ENCODE data around the gene PDE6G.

Gene PDE6G

GRCh38 chr17:81702934-81703746 lies 46.8 kb upstream of the PDE6G start, which contains the start of gene MRPL12:
MRPL12 (plus strand) TSS chr17:81703367; CDS start chr17:81703502, 135 bp downstream.
- no peaks in the 10 kb centered on the region for H3K27me3 ChIP-seq (ENCODE audit: low read depth, low read length)
- H3K36me3 ChIP-seq (replicated peaks; ENCODE audit: low read depth, low read length): peaks cover 49% of the 10 kb centered on the region
- peak within 1 kb of the TSS; percentile 68 for H3K27ac ChIP-seq (ENCODE audit: low read length)
- peaks cover 6% of the 10 kb centered on the region for H4K20me1 ChIP-seq (ENCODE audit: insufficient read depth, low read length)
- 0 out of 2 replicates have a peak within 1 kb of the TSS, but pooled peaks have one; percentile 16 for H2AFZ ChIP-seq (ENCODE audit: low read depth, low read length)
- no peak for TF ChIP-seq EZH2phosphoT487 (IDR thresholded peaks at IDR 0.05; ENCODE audit: low read depth)
- no peak for TF ChIP-seq CTCF (IDR thresholded peaks at IDR 0.05; ENCODE audit: low read depth, low read length)
- H3K4me2 ChIP-seq (ENCODE audit: low read length): peak within 1 kb of the TSS; percentile 95
- peak within 1 kb of the TSS; percentile 95 for H3K4me3 ChIP-seq (ENCODE audit: low read length)
- H3K9ac ChIP-seq (ENCODE audit: low read length): peak within 1 kb of the TSS; percentile 95
- no peaks in the 10 kb centered on the region for H3K9me3 ChIP-seq (ENCODE audit: insufficient read depth, low read length)
- peaks cover 19% of the 10 kb centered on the region for H3K4me1 ChIP-seq (ENCODE audit: low read length)
- H3K79me2 ChIP-seq (ENCODE audit: low read length): peaks cover 70% of the 10 kb centered on the region

GRCh38 chr17:81701288-81702071 lies 45.1 kb upstream of the PDE6G start:
- peaks cover 47% of the 10 kb centered on the region for H3K36me3 ChIP-seq (replicated peaks; ENCODE audit: low read depth, low read length)
- H3K4me1 ChIP-seq (ENCODE audit: low read length): peaks cover 19% of the 10 kb centered on the region
- peak overlapping the region; percentile 88 for H3K4me2 ChIP-seq (ENCODE audit: low read length)
- TF ChIP-seq EZH2phosphoT487 (IDR thresholded peaks at IDR 0.05; ENCODE audit: low read depth) (no peak), CTCF (IDR thresholded peaks at IDR 0.05; ENCODE audit: low read depth, low read length) (no peak)
- no peaks in the 10 kb centered on the region for H3K9me3 ChIP-seq (ENCODE audit: insufficient read depth, low read length)
- peaks cover 6% of the 10 kb centered on the region for H4K20me1 ChIP-seq (ENCODE audit: insufficient read depth, low read length)
- no peaks in the 10 kb centered on the region for H3K27me3 ChIP-seq (ENCODE audit: low read depth, low read length)
- peak overlapping the region; percentile 95 for H3K4me3 ChIP-seq (ENCODE audit: low read length)
- no peak overlapping the region for H3K27ac ChIP-seq (ENCODE audit: low read length)
- no peak overlapping the region for H2AFZ ChIP-seq (ENCODE audit: low read depth, low read length)
- peaks cover 71% of the 10 kb centered on the region for H3K79me2 ChIP-seq (ENCODE audit: low read length)
- H3K9ac ChIP-seq (ENCODE audit: low read length): peak overlapping the region; percentile 95; the same call in 1 of the 2 replicates

GRCh38 chr17:81700353-81701287 lies 44.3 kb upstream of the PDE6G start:
- H3K79me2 ChIP-seq (ENCODE audit: low read length): peaks cover 66% of the 10 kb centered on the region
- H3K9me3 ChIP-seq (ENCODE audit: insufficient read depth, low read length): no peaks in the 10 kb centered on the region
- 0 out of 2 replicates have a peak overlapping the region, but pooled peaks have one; percentile 88 for H3K4me2 ChIP-seq (ENCODE audit: low read length)
- H2AFZ ChIP-seq (ENCODE audit: low read depth, low read length): no peak overlapping the region
- TF ChIP-seq EZH2phosphoT487 (IDR thresholded peaks at IDR 0.05; ENCODE audit: low read depth) (no peak), CTCF (IDR thresholded peaks at IDR 0.05; ENCODE audit: low read depth, low read length) (no peak)
- H3K36me3 ChIP-seq (replicated peaks; ENCODE audit: low read depth, low read length): peaks cover 45% of the 10 kb centered on the region
- H4K20me1 ChIP-seq (ENCODE audit: insufficient read depth, low read length): peaks cover 6% of the 10 kb centered on the region
- H3K4me3 ChIP-seq (ENCODE audit: low read length): no peak overlapping the region
- no peak overlapping the region for H3K9ac ChIP-seq (ENCODE audit: low read length)
- no peaks in the 10 kb centered on the region for H3K27me3 ChIP-seq (ENCODE audit: low read depth, low read length)
- H3K4me1 ChIP-seq (ENCODE audit: low read length): peaks cover 19% of the 10 kb centered on the region
- H3K27ac ChIP-seq (ENCODE audit: low read length): no peak overlapping the region

All from OCI-LY3 (cell line).